OCI-LY7 (cell line): ENCODE data around the gene SLC6A12.

Experiments used
- EZH2phosphoT487 ChIP-seq: fragments of 200-600 bp; sonication (generic); IDR thresholded peaks from 2 replicates; pipeline ENCODE4 v1.6.1; 2018; ENCODE audit warnings: low read depth, borderline replicate concordance, mild to moderate bottlenecking, mixed run types, antibody characterized with exemption, low read length, moderate library complexity, mixed read lengths
- TF ChIP-seq, protein P1 (sequence below): fragments of 200-600 bp; sonication (generic); conservative IDR thresholded peaks from 2 replicates; pipeline ENCODE4 v1.5.1; 2014; ENCODE audit warnings: mild to moderate bottlenecking, antibody characterized with exemption, low read length, moderate library complexity, mixed read lengths

DNA sequence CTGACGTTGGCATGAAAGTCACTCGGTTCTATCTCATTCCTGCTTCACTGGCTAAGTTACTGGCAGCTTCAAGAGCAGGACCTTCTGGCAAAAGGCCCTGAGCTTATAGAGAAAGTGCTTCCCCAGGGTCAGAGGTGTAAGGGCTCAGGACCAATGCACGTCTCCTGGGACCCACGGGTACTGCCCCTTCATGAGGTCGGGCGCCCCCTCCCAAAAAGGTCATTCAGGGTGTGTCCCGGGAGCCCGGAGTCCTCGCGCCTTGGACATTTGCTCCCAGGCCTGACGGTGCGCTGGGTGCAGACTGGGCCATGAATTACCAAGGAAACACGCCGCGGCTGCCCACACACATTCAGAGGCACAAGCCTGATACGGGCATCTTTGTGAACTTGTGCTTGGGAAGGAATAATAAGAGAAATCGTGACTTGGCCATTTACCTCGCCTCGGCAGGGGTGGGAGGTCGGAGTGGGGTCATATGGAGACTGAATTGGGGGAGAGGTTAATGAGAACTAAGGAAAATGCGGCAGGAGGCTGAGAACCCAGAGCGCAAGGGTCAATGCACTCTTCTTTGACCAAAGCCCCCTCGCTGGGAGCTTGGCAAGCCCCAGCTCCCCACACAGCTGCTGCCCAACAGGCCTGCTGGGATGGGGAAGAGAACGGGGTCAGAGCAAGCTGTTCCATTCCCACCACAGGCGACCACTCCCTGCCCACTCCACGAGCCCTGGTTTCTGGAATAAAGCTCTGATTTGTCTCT is 15.7 kb upstream of the SLC6A12 start:
- TF ChIP-seq, protein P1, sequence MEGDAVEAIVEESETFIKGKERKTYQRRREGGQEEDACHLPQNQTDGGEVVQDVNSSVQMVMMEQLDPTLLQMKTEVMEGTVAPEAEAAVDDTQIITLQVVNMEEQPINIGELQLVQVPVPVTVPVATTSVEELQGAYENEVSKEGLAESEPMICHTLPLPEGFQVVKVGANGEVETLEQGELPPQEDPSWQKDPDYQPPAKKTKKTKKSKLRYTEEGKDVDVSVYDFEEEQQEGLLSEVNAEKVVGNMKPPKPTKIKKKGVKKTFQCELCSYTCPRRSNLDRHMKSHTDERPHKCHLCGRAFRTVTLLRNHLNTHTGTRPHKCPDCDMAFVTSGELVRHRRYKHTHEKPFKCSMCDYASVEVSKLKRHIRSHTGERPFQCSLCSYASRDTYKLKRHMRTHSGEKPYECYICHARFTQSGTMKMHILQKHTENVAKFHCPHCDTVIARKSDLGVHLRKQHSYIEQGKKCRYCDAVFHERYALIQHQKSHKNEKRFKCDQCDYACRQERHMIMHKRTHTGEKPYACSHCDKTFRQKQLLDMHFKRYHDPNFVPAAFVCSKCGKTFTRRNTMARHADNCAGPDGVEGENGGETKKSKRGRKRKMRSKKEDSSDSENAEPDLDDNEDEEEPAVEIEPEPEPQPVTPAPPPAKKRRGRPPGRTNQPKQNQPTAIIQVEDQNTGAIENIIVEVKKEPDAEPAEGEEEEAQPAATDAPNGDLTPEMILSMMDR, result no peak
- no peak for TF ChIP-seq EZH2phosphoT487
